T-helper 2 cell (primary cell): Measurements from ENCODE around the gene CDH13.

Experiments
- DNase-seq, 5 experiments: peaks; one replicate each; pipeline versions ENCODE4 v3.0.0 to v3.0.0-alpha.2; 2012 to 2022

CDH13 gene

GRCh38 chr16:82852388-82853008 lies 225.7 kb downstream of the CDH13 start:
- no peak for DNase-seq

GRCh38 chr16:82855471-82855870 lies 228.7 kb downstream of the CDH13 start:
- DNase-seq, result no peak

GRCh38 chr16:82857693-82858365 lies 231.1 kb downstream of the CDH13 start:
- no peak for DNase-seq

- no peak for DNase-seq
These were observed 232.9 kb downstream of the CDH13 start for GRCh38 chr16:82859662-82860061.

- DNase-seq, result no peak
These were observed 233.3 kb downstream of the CDH13 start for GRCh38 chr16:82860071-82860470.

GRCh38 chr16:82862057-82862456 lies 235.3 kb downstream of the CDH13 start:
- no peak for DNase-seq

- DNase-seq, result no peak
These were observed 237.7 kb downstream of the CDH13 start for GRCh38 chr16:82864332-82865040.

- no peak for DNase-seq
These were observed 238.6 kb downstream of the CDH13 start for GRCh38 chr16:82865412-82865811.

- no peak for DNase-seq
These were observed 240.7 kb downstream of the CDH13 start for GRCh38 chr16:82867485-82867884.

GRCh38 chr16:82874271-82874670 lies 247.5 kb downstream of the CDH13 start:
- no peak for DNase-seq

- DNase-seq, result no peak
These were observed 247.9 kb downstream of the CDH13 start for GRCh38 chr16:82874672-82875071.

- no peak for DNase-seq
These were observed 250.2 kb downstream of the CDH13 start for GRCh38 chr16:82876951-82877350.

GRCh38 chr16:82878466-82878865 lies 251.7 kb downstream of the CDH13 start:
- DNase-seq, result no peak

GRCh38 chr16:82880346-82880745 lies 253.6 kb downstream of the CDH13 start:
- no peak for DNase-seq

GRCh38 chr16:82881516-82881915 lies 254.7 kb downstream of the CDH13 start:
- no peak for DNase-seq

- no peak for DNase-seq
These were observed 255.5 kb downstream of the CDH13 start for GRCh38 chr16:82882226-82882625.

- no peak for DNase-seq
These were observed 256.4 kb downstream of the CDH13 start for GRCh38 chr16:82882982-82883835.

- DNase-seq, result no peak
These were observed 257.6 kb downstream of the CDH13 start for GRCh38 chr16:82884320-82884898.

- DNase-seq, result no peak
These were observed 259.4 kb downstream of the CDH13 start for GRCh38 chr16:82886146-82886545.

- no peak for DNase-seq
These were observed 261.8 kb downstream of the CDH13 start for GRCh38 chr16:82888591-82889001.

- DNase-seq, result no peak
These were observed 264.7 kb downstream of the CDH13 start for GRCh38 chr16:82891424-82891823.

GRCh38 chr16:82891918-82892317 lies 265.1 kb downstream of the CDH13 start:
- no peak for DNase-seq

- no peak for DNase-seq
These were observed 265.6 kb downstream of the CDH13 start for GRCh38 chr16:82892324-82892723.
